Left forelimb (tissue), 1 donor: ENCODE results near the gene HCRTR2.
"Not testable (repeated sequence)": the region's sequence is repeated elsewhere in the genome, so short reads cannot be mapped to it uniquely, and the experiment has no call there.

Source experiments
- DNase-seq: peaks from one replicate; pipeline ENCODE4 v3.0.0-alpha.2; 2018; ENCODE audit warnings: low spot score

HCRTR2 gene

DNA sequence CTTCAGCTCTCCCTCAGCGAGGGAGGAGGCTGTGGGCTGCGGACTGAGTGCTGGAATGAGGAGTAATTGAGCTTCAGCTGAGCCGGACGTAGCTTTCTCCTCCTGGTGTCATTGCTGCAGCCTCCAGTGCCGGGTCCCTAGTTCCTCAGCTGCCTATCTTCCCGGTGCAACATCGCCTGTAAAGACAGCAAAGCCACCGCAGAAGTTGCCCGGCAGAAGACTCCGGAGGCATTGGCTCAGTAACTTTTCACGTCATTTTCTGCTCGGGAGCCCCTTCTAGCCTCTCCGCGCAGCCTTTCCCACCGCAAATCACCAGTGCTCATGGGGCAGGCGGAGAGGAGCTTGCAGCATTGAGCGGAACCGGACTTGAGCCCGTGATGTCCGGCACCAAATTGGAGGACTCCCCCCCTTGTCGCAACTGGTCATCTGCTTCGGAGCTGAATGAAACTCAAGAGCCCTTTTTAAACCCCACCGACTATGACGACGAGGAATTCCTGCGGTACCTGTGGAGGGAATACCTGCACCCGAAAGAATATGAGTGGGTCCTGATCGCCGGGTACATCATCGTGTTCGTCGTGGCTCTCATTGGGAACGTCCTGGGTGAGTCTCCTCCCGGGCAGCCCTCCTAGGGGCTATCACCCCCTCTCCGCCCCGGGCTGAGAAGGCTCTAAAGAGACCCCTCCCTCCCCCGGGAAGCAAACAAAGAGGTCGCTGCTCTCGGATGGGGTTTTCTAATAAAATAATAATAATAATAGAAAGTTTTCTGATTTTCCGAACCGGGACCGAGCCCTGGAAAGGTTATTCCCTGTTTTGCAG is at the start of gene HCRTR2:
TSS of gene HCRTR2 (plus strand) at position 305 of the 816 bp plus-strand sequence. CDS start at position 378, 73 bp downstream.
- DNase-seq: no peak

DNA sequence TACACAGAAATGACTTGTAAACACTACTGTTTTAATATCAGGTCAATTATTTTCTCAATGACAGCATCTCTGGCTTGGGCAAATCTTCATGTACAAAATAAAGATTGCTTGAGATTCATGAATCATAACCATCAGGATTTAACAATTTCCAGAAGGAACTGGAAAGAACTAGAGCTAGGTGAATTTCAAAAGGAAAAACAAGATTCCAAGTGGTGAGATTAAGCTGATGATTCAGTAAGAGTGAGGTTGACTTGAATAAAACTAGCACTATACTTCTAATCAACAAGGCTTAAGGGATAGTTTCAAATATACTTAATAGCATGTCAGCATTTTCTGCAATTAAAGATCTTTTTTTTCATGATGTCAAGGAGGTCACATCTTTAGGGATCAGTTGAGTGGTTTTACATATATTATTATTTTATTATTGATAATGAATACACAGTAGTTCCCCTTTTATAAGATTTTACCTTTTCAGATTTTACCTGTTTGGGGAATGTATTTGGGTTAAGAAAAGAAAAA is 43.5 kb upstream of the HCRTR2 start:
- no peak for DNase-seq

DNA sequence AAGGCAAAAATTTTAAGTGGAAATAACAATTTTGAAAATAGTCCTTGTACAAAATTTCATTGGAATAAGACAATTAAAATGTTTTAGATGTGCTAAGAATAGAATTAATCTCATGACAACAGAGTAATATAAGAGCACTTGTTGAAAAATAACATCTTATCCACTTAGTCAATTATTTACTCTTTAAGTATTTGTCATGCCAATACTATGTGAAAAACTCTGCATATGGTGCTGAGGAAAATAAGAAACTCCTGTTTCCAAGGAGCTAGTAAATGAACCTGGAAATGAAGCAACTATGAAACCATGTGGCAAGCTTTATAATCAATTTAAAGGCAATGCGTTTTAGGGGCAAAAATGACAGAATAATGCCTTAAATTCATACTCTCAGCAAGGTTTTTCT is 42.7 kb upstream of the HCRTR2 start:
- DNase-seq: no peak

DNA sequence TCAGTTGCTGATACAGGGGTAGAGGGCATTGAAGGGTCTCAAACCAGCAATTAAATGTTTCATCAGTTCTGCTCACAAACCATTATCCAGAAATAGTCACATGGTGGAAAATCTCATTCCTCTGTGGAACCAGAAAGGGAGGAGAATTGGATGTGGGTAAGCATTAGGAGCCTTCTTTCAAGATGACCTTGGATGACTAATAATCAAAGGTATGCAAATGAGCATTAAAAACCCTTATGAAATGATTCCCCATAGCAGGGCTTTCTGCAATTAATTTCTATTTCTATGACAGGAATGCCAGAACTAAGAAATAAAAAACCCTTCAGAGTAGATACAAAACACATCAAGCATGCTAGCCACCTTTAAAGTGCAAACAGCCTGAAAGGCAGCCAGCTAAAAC is 37.4 kb upstream of the HCRTR2 start:
- DNase-seq: no peak

DNA sequence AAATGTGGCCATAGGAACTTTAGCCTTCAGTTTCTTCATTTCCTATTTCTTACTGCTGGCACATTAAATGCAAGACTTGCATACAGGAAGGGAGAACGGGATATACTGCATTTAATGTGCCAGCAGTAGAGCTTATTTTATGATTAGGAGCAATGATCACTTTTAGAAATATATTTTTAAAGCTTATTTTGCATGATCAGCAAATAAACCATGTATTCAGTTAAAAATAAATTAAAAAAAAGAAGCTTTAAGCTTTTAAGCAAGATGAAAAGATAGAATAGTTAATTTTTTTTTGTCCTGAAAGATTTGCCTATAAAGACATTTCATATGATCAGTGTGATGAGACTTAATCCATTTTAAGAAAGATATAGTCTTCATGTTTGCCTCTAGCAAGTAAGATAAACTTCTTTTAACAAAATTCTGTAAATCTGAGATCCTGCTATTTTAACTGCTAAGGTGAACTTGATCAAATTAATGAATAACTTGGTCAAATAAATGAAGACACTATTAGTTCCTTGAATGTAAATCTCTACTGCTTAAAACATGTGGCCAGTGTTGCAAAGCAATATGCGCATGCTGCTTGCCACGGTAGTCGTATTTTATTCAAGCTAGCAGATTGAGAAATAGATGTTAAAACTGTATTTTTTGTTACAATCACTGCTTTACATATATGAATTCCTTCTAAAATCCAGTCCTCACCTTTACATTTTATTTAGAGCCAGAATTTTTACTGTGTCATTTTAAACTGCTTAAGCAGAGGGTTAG is 36.2 kb upstream of the HCRTR2 start:
- DNase-seq: no peak

DNA sequence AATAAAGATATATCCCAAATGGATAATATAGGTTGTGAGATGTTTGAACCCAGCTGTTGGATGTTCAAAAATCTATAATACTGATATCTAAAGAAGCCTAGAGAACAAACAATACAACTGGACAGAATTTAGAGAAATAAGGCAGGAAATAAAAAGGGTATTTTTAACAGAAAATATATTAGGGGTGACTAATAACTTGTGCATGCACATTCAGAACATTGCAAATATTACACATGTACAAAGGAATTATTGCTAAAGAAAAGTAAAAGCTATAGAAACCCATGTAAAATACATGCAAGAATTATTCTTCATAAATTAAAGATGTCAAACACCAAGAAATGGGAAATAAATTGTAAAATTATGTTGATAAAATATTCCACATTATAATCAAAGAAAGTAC is 32.7 kb upstream of the HCRTR2 start:
- no peak for DNase-seq

DNA sequence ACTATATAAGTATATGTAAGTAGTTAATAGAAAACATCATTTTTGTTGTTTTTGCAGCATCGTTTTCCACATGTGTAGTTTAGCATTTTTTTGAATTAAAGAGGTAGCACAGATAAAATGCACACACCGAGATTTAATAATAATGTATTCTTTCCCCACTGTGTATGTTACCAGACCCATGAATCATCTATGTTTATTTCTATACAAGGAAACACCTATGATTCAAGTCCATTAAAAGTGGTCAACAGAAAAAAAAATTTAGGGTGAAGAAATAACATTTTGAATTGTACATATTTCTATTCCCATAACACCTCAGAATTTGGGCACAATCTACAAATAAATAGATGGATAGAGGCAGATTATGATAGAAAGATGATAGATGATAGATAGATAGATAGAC is 31.7 kb upstream of the HCRTR2 start:
- DNase-seq: no peak

DNA sequence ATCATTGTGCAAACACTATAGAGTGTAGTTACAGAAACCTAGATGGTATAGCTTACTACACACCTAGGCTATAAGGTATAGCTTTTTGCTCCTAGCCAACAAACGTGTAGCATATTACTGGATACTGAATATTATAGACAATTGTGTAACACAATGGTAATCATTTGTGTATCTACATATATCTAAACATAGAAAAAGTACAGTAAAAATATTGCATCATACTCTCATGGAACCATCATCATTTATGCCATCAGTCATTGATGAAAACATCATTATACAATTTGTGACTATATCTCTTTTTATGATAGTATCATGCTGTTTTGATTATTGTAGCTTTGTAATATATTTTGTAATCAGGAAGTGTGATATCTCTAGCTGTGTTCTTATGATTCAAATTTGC is 21.0 kb upstream of the HCRTR2 start:
- no peak for DNase-seq

DNA sequence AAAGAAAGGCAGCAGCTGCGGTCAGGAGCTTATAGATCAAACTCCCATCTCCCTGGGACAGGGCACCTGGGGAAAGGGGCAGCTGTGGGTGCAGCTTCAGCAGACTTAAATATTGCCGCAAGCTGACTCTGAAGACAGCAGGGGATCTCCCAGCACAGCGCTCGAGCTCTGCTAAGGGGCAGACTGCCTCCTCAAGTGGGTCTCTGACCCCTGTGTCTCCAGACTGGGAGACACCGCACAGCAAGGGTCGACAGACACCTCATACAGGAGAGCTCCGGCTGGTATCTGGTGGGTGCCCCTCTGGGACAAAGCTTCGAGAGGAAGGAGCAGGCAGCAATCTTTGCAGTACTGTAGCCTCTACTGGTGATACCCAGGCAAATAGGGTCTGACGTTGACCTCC is 15.5 kb upstream of the HCRTR2 start:
- DNase-seq: not testable (repeated sequence)

DNA sequence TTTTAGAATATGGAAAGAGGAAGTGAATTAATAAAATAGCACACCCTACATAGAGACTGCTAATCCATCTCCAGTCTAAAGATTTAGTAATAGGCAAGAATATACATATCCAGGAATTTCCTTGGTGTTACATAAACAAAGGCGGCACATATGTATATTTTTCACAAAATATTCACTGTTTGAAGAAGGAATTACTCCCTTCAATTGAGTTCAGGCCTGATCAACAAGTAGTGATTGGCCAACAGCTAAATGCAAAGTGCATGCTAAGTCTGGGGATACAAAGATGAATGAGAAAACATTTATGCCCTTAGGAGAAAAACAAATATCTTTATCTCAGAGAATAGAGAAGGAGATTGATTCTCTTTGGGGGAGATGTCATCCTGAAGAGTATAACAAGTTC is 6.5 kb upstream of the HCRTR2 start:
- no peak for DNase-seq

DNA sequence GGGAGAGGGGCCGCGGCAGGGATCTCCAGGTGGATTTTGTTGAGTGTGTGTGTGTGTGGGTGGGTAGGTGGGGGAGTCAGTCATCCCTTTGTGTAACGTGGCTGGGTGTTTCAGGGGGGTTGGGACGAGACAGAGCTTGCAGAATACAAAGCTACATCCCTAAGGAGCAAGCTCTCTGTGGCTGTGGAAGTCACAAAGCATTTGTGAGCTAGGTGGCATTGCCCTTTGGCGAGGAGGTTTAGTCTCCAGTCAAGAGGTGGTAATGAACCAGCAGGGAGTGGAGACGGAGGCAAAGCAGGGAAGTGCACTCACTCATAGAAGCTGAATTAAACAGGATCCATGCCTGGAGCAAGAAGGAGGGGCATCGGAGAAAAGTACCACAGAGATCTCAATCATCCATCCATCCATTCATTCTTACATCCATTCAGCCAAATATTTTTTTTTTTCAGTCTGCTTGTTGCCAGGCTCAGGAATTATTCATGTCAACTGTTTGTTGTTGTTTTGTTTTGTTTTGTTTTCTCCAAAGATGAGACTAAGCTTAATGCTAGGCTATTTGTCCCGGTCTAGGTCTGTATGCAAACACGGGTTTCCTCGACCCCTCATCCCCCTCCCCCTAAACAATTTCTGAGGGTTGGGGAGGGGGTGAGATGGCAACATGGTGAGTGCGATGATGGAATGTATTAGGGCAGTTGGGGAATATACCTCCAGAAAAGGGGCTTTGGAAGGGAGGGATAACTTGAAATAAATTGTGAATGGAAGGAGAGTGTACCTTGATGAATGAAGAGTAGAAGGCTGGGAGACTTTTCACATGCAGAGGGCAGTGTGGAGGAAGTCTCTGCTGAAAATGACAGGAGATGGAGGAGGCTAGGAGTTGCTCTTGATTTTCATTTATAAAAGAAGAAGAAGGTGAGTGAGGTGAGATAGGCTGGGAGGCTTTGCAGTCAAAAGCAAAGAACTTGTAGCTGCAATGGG is 1.0 kb downstream of the HCRTR2 start:
- DNase-seq: no peak

DNA sequence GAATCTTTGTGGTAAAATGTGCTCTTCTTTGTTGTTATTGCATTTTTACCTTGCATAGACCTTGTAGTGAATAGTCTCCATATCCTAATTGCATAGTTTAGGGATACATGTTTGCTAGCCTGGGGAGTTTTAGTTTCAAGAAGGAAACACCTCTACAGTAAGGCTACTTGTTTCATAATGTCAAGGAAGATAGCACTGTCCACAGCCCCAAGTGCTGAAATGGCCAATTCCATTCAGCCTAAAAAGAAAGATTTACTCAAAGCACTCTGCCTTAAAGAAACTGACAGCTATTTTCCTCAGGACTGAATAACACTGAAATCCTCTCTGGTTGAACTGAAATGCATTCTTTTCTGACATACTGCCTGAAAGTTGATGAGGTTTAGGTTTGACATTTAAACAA is 2.6 kb downstream of the HCRTR2 start:
- no peak for DNase-seq

DNA sequence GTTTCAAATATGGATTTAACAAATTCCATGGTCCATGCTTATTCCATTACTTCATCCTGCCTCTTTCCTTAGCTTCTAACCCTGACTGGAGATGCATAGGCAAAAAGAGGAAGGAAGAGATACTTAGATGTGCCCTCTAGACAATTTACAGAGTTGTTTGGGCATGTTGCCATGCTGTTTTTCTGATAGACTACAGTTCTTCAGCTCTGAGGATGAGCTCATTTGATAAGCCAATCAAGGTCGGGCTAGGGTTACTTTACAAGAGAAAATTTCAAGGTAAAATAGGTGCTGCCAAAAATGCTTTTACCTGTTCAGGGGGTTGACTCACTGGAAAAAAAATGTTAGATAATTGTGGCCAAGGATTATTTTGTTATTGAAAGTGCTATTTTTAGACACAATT is 5.9 kb downstream of the HCRTR2 start:
- DNase-seq: no peak

DNA sequence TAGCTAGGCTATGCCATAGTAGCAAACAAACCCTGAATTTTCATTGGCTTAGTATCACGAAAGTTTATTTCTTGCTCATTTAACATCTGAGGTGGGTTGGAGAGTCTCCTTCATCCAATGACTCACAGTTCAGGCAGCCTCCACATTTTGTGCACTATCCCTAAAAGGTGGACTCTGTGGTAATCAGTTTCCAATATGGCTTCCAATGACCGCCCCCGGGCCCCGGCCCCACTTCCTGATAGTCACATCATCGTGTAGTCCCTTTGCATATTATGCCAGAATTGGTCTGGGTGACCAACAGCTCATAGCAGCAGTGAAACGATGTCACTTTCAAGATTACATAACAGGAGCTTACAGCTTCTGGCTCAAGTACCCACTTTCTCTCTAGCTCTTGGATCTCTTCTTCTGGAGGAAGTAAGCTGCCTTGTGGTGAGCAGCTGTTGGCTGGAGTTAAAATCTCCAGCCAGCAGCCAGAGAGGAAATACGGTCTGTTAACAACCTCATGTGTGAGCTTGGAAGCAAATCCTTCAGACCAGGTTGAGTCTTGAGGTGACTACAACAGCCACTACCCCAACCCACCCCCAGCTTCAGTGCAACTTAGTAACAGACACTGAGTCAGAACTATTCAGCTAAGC is 7.8 kb downstream of the HCRTR2 start:
- no peak for DNase-seq

DNA sequence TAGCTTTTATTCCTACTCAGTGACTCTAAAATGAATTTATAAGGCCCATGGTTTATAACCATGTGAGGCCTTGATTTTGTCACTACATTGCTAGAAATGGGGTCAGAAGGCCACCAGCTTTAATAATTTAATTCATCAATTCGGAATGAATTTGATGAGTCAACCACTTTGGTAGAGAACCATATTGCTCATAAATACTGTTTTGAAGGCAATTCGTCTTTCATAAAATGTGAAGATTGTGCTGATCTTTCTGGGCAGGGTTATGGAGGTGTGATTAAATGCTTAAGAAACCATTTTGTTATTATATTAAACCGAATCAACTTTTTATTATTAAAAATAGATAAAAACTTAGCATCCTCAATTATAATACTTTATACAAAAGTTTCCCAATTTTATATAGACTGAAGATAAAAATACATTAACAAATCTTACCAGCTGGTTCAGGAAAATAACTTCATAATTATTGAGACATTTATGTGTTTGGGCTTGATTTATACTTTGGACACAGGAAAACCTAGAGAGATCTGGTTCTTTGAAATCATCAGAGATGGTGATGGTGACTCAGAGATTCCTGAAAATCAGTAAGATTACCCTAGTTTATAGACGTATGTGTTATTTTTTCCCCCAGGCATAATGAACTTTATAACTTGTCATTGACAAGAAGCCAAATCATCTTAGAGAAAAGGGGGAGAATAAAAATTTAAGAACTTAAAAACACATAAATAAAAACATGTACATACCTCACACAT is 10.6 kb downstream of the HCRTR2 start:
- DNase-seq: no peak

DNA sequence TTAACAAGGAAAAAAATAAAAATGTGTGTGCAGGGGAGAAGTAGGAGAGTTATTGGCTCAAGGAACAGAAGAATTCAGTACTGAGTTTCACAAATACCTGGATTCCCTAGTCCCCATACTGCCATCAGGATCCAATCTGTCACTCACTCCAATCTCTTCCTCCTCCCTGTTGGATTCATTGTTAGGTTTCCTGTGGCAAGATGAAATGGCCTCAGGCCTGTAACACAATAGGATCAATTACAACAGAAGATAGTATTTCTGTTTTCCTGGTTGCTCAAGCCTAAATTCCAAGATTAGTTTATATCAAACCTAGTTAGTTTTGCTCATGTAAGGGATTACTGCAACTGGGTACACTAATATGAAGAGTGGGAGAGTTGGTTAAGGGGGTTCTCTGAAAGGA is 24.4 kb downstream of the HCRTR2 start:
- DNase-seq: no peak

DNA sequence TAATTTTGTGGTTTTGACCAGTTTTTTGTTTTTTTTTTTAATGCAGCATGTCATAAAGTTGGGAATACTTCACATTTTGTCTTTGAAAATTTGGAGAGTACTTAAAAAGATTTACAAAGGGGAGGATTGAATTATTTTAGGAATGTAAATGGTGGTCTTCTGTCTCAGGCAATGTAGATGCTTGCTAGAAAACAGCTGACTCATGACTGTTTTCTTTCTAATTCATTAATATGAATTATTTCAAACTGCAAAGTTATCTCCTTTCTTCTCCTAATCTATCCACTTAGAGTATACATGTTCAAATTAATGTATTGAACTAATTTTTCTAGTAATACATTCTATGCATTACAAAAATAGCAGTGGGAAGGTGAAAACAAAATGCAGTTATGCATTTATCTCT is 24.9 kb downstream of the HCRTR2 start:
- no peak for DNase-seq

DNA sequence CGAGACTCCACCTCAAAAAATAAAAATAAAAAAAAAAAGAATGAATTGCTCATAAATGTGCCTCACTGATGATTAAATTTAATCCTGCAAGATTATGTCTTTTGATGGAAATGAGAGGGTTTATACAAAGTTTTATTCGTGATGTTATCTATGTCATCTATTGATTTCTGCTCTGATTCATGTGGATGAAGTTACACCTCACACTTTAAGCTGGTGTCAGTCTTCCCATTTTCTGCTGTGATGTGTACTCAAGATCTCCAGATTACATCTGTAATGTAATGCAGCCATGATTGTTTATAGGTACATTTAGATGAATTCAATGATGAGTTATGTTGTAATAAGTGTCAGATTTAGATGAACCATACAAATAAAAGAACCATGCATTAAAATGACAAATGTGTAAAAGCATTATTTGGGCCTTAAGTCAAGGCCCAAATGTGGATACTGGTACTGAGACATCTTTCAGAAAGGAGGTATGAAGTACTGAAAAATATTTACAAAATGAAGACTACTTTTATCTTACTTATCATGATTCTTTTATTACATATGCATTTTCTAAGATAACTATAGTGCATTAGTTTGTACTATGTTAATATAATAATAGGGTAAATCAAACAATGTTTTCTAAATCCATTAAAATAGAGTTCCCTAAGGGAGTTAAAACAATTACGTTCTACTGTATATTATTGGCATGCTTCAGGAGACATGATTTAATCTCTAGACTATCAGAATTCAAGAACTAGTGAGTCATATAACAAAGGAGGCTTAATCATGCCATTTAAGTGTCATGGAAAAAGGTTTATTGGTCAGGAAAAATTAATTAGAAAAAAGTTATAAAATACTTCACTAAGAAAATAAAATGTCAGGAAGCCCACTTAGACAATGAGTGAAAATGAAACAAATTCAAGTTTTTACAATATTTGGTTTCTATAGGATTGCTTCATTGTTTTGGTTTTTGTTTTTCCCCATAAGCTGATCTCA is 34.5 kb downstream of the HCRTR2 start:
- DNase-seq: no peak

DNA sequence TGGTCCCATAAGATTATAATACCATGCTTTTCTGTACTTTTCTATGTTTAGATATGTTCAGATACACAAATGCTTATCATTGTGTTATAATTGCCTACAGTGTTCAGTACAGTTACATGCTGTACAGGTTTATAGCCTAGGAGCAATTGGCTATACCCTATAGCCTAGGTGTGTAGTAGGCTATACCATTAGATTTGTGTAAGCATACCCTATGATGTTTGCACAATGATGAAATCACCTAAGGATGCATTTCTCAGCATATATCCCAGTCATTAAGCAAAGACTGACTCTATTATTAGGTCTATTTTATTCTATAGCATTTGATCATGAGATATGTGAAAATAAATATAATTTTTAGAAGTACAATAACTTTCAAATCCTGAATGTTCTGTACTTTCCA is 36.6 kb downstream of the HCRTR2 start:
- DNase-seq: no peak

DNA sequence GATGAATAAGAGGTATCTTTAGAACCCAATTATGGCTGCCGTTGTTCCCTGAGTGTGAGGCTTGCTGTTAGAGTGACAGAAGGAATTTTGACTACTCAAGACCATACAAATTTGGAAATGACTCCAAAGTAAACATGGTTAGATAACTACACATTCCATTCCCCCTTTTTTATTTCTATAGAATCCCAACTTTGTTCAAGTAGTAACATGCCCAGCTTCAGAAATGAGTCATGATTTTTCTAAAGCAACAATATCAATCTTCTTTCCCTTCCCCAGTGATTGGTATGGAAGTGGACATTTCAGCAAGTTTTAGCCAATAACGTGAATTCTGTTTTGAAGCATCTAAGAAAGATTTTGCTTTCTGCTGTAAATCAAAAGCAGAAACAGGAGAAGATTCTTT is 37.8 kb downstream of the HCRTR2 start:
- DNase-seq: no peak
